Loucy (cell line): ENCODE measurements around the gene TSPEAR.

Experiments used
- EZH2phosphoT487 ChIP-seq: fragments of 200-600 bp; IDR thresholded peaks from 2 replicates; pipeline ENCODE4 v1.6.1; 2018; ENCODE audit warnings: antibody characterized with exemption, mild to moderate bottlenecking, moderate library complexity, borderline replicate concordance
- TF ChIP-seq, protein P1 (sequence below): fragments of 200-600 bp; sonication (generic); conservative IDR thresholded peaks from 2 replicates; pipeline ENCODE4 v1.5.1; 2014; ENCODE audit warnings: mild to moderate bottlenecking, antibody characterized with exemption, low read length

DNA sequence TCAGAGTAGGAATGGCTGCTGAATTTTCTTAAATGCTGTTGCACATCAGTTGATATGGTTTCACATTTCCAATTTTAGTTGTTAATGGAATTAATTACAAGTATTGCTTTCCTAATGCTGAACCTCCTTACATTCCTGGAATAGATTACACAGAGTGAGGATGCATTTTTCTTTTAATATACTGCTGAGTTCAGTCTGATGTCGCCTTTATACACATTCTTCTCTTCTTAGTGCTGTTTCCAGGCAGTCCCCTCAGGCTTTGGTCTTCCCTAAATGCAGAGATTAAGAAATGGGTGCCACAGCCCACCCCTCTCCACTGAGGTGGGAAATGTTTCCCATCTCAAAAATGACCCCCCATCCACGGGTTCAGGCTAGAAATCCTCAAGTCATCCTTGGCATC lies 6.7 kb upstream of the TSPEAR start:
- TF ChIP-seq, protein P1, sequence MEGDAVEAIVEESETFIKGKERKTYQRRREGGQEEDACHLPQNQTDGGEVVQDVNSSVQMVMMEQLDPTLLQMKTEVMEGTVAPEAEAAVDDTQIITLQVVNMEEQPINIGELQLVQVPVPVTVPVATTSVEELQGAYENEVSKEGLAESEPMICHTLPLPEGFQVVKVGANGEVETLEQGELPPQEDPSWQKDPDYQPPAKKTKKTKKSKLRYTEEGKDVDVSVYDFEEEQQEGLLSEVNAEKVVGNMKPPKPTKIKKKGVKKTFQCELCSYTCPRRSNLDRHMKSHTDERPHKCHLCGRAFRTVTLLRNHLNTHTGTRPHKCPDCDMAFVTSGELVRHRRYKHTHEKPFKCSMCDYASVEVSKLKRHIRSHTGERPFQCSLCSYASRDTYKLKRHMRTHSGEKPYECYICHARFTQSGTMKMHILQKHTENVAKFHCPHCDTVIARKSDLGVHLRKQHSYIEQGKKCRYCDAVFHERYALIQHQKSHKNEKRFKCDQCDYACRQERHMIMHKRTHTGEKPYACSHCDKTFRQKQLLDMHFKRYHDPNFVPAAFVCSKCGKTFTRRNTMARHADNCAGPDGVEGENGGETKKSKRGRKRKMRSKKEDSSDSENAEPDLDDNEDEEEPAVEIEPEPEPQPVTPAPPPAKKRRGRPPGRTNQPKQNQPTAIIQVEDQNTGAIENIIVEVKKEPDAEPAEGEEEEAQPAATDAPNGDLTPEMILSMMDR = no peak
- TF ChIP-seq EZH2phosphoT487 = no peak
